Ectodermal cell (in vitro differentiated cells): ENCODE data around the gene TNPO1. TPM values are rescaled to one million over a fixed set of nuclear protein-coding genes. Genes with fewer than 3 reads are reported as not detected.

Source experiments
- H3K27ac ChIP-seq: 2 replicates; pipeline ENCODE4 v1.7.0; 2013; ENCODE audit warnings: mild to moderate bottlenecking, low read depth, low read length; ENCODE audit not compliant: insufficient read depth, poor library complexity, severe bottlenecking
- H3K27me3 ChIP-seq: 2 replicates; pipeline ENCODE4 v1.7.0; 2013; ENCODE audit warnings: mild to moderate bottlenecking, low read length; ENCODE audit not compliant: insufficient read depth, control insufficient read depth, poor library complexity, severe bottlenecking
- H3K36me3 ChIP-seq: one replicate; pipeline ENCODE4 v1.7.0; 2013; ENCODE audit warnings: low read length; ENCODE audit not compliant: control insufficient read depth, insufficient read depth
- H3K4me1 ChIP-seq: one replicate; pipeline ENCODE4 v1.7.0; 2013; ENCODE audit warnings: low read length; ENCODE audit not compliant: control insufficient read depth, insufficient read depth
- H3K4me3 ChIP-seq: 2 replicates; pipeline ENCODE4 v1.7.0; 2013; ENCODE audit warnings: low read depth, low read length, control low read depth; ENCODE audit not compliant: insufficient read depth
- H3K9me3 ChIP-seq: 2 replicates; pipeline ENCODE4 v1.7.0; 2013; ENCODE audit warnings: mild to moderate bottlenecking, low read length, moderate library complexity; ENCODE audit not compliant: control insufficient read depth
- WGBS, 2 experiments: methylation state at CpG; one replicate each; pipeline ENCODE4 v1.1.7; 2013; ENCODE audit warnings: missing lambda C conversion rate in 2 of 2; 5-methylcytosine and 5-hydroxymethylcytosine counted together
- polyA plus RNA-seq, 4 experiments: library from polyadenylated mRNA; stranded (reverse); fragments of 50-300 nt; gene quantifications; one replicate each; pipeline ENCODE4 v1.2.3, GENCODE V29; 2013

The TNPO1 gene
- 231 TPM for polyA plus RNA-seq (2013, experiment 1 of 4)
- polyA plus RNA-seq (2013, experiment 2 of 4), result 227 TPM
- polyA plus RNA-seq (2013, experiment 3 of 4), result 163 TPM
- 190 TPM for polyA plus RNA-seq (2013, experiment 4 of 4)

GRCh38 chr5:72816284-72817075, at the start of gene TNPO1:
TSS of gene TNPO1 (plus strand) at chr5:72816661. CDS start at chr5:72816738, 77 bp downstream.
- H3K4me1 ChIP-seq, result peaks cover 13% of the 10 kb centered on the region
- H3K27me3 ChIP-seq, result no peaks in the 10 kb centered on the region
- H3K36me3 ChIP-seq, result no peaks in the 10 kb centered on the region
- peak within 1 kb of the TSS; percentile 100 for H3K27ac ChIP-seq
- no peaks in the 10 kb centered on the region for H3K9me3 ChIP-seq
- WGBS, 2 experiments, result 1% methylated on average over 93 of the region's 93 CpGs
- peak within 1 kb of the TSS; percentile 95 for H3K4me3 ChIP-seq

- WGBS, 2 experiments, result 86 to 91% methylated on average over 7 of the region's 7 CpGs
- no peaks in the 10 kb centered on the region for H3K4me1 ChIP-seq
- H3K27me3 ChIP-seq, result no peaks in the 10 kb centered on the region
- H3K9me3 ChIP-seq, result no peaks in the 10 kb centered on the region
- no peaks in the 10 kb centered on the region for H3K36me3 ChIP-seq
- H3K27ac ChIP-seq, result no peak overlapping the region
- no peak overlapping the region for H3K4me3 ChIP-seq
Observed at GRCh38 chr5:72767289-72768010, 49.0 kb upstream of the TNPO1 start.

- Histone ChIP-seq H3K4me1 (no peaks in the 10 kb centered on the region), H3K9me3 (no peaks in the 10 kb centered on the region), H3K36me3 (no peaks in the 10 kb centered on the region), H3K27me3 (no peaks in the 10 kb centered on the region), H3K27ac (no peak overlapping the region), H3K4me3 (no peak overlapping the region)
- WGBS, 2 experiments, result 93 to 94% methylated on average over 4 of the region's 4 CpGs
Observed at GRCh38 chr5:72770266-72770665, 46.2 kb upstream of the TNPO1 start.

- WGBS, 2 experiments, result 92 to 94% methylated on average over 1 of the region's 1 CpG
- H3K9me3 ChIP-seq, result no peaks in the 10 kb centered on the region
- no peak overlapping the region for H3K27ac ChIP-seq
- no peak overlapping the region for H3K4me3 ChIP-seq
- no peaks in the 10 kb centered on the region for H3K36me3 ChIP-seq
- H3K4me1 ChIP-seq, result no peaks in the 10 kb centered on the region
- H3K27me3 ChIP-seq, result no peaks in the 10 kb centered on the region
Observed at GRCh38 chr5:72776684-72777083, 39.8 kb upstream of the TNPO1 start.

- no peaks in the 10 kb centered on the region for H3K4me1 ChIP-seq
- no peaks in the 10 kb centered on the region for H3K9me3 ChIP-seq
- 94% methylated on average over 2 of the region's 2 CpGs for WGBS, 2 experiments
Observed at GRCh38 chr5:72779520-72779919, 36.9 kb upstream of the TNPO1 start.

GRCh38 chr5:72783354-72783753, 33.1 kb upstream of the TNPO1 start:
- no peak overlapping the region for H3K27ac ChIP-seq
- H3K36me3 ChIP-seq, result no peaks in the 10 kb centered on the region
- WGBS, 2 experiments, result 93 to 100% methylated on average over 1 of the region's 1 CpG
- H3K4me1 ChIP-seq, result no peaks in the 10 kb centered on the region
- no peak overlapping the region for H3K4me3 ChIP-seq
- H3K27me3 ChIP-seq, result no peaks in the 10 kb centered on the region
- no peaks in the 10 kb centered on the region for H3K9me3 ChIP-seq

More at GRCh38 chr5:72779520-72779919, 36.9 kb upstream of the TNPO1 start:
- H3K36me3 ChIP-seq, result no peaks in the 10 kb centered on the region
- no peak overlapping the region for H3K27ac ChIP-seq
- H3K4me3 ChIP-seq, result no peak overlapping the region
- no peaks in the 10 kb centered on the region for H3K27me3 ChIP-seq

- H3K4me1 ChIP-seq, result no peaks in the 10 kb centered on the region
- no peaks in the 10 kb centered on the region for H3K36me3 ChIP-seq
- H3K27ac ChIP-seq, result no peak overlapping the region
- H3K4me3 ChIP-seq, result no peak overlapping the region
- no CpG with 5 or more reads among the region's 1 CpG for WGBS, 2 experiments
- no peaks in the 10 kb centered on the region for H3K27me3 ChIP-seq
- H3K9me3 ChIP-seq, result no peaks in the 10 kb centered on the region
Observed at GRCh38 chr5:72784129-72784528, 32.3 kb upstream of the TNPO1 start.

- H3K27me3 ChIP-seq, result no peaks in the 10 kb centered on the region
- H3K4me3 ChIP-seq, result no peak overlapping the region
- no peaks in the 10 kb centered on the region for H3K9me3 ChIP-seq
- no peak overlapping the region for H3K27ac ChIP-seq
- H3K4me1 ChIP-seq, result no peaks in the 10 kb centered on the region
- no peaks in the 10 kb centered on the region for H3K36me3 ChIP-seq
Observed at GRCh38 chr5:72785801-72786200, 30.7 kb upstream of the TNPO1 start.

GRCh38 chr5:72786676-72787075, 29.8 kb upstream of the TNPO1 start:
- Histone ChIP-seq H3K27me3 (no peaks in the 10 kb centered on the region), H3K27ac (no peak overlapping the region), H3K4me3 (no peak overlapping the region), H3K9me3 (no peaks in the 10 kb centered on the region), H3K36me3 (no peaks in the 10 kb centered on the region), H3K4me1 (no peaks in the 10 kb centered on the region)
- WGBS, 2 experiments, result 80 to 82% methylated on average over 1 to 2 of the region's 4 CpGs

GRCh38 chr5:72788866-72789505, 27.5 kb upstream of the TNPO1 start:
- Histone ChIP-seq H3K27me3 (no peaks in the 10 kb centered on the region), H3K36me3 (no peaks in the 10 kb centered on the region), H3K4me3 (no peak overlapping the region), H3K9me3 (no peaks in the 10 kb centered on the region), H3K4me1 (no peaks in the 10 kb centered on the region), H3K27ac (no peak overlapping the region)
- 92 to 96% methylated on average over 3 of the region's 3 CpGs for WGBS, 2 experiments
